EL (cell line): Measurements from ENCODE around the gene ARFRP1.

Experiments used
- DNase-seq: peaks from one replicate; pipeline ENCODE4 v3.0.0-alpha.2; 2016

The ARFRP1 gene, protein sequence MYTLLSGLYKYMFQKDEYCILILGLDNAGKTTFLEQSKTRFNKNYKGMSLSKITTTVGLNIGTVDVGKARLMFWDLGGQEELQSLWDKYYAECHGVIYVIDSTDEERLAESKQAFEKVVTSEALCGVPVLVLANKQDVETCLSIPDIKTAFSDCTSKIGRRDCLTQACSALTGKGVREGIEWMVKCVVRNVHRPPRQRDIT

DNA sequence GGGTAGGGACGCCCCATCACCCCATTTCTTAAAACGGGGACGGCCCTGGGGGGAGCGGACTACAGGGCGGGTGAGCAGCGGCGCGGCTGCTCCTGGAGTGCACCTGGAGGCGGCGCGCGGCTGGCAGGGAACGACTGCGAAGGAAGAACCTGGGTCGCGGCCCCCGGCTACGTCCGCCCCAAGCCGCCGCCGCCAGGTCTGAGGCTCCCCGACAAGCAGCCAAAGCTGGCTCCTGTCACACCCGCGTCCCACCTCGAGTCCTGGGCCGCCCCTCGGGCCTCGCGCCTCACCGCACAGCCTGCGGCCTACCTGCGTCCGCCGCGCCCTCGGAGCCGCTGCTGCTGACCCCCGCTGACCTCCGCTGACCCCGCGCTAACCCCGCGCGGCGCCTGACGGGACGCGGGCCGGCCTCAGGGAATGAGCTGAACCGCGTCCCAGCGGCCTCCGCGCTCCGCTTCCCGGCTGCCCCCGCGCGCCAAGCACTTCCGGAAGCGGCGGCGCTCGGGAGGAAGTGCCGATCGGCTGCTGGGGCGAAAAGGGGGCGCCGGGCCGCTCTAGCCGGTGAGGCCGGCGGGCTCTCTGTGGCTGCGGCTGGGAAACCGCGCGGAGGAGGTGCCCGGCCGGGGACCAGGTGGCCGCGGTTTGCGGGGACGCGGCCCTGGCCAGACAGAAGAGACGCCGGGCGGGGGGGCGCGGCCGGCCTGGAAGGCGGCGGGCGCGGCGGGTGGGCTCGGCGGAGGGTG is at the start of gene ARFRP1, which contains the start of gene ZGPAT:
Gene ARFRP1, minus strand, starts transcription at position 419 of the 743 bp plus-strand sequence. CDS start 885 bp downstream, outside the sequence.
Gene ZGPAT, plus strand, starts transcription at position 482 of the 743 bp plus-strand sequence. CDS start 542 bp downstream, outside the sequence.
- DNase-seq: peak; percentile 75

- no peak for DNase-seq
These were observed 48.8 kb upstream of the ARFRP1 start for GRCh38 chr20:63756648-63756991.

- no peak for DNase-seq
These were observed 48.3 kb upstream of the ARFRP1 start for GRCh38 chr20:63755933-63756647.

GRCh38 chr20:63754008-63754407 is 46.2 kb upstream of the ARFRP1 start:
- DNase-seq: no peak

- no peak for DNase-seq
These were observed 45.6 kb upstream of the ARFRP1 start for GRCh38 chr20:63753381-63753780.

DNA sequence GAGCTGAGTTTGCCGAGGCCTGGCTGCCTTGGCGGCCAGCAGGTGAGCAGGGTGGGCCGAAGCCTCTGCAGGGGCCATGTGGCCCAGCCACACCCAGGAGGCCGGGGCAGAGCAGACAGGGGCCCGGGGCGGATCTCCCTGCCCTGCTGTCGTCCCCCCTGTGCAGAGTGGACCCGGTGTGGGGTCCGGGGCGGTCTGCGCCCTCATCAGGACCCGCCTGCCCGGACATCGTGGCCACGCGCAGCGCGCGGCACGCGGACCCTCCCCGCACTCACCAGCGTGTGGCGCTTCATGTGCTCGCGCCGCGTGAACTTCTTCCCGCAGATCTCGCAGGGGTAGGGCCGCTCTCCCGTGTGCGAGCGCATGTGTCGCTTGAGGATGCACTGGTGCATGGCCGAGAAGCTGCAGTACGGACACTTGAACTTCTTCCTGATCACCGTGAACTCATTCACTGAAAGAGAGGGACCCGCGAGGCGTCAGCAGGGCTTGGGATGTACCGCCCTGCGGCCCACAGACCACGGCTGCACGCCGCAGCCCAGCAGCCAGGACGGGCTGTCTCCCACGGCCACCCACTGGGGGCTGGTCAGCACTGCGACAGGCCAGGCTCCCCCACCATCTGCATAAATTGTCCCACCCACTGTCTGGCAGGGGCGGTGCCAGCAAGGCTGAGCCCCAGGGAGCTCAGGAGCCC is 44.8 kb upstream of the ARFRP1 start:
- no peak for DNase-seq

- no peak for DNase-seq
These were observed 43.9 kb upstream of the ARFRP1 start for GRCh38 chr20:63751471-63752271.

DNA sequence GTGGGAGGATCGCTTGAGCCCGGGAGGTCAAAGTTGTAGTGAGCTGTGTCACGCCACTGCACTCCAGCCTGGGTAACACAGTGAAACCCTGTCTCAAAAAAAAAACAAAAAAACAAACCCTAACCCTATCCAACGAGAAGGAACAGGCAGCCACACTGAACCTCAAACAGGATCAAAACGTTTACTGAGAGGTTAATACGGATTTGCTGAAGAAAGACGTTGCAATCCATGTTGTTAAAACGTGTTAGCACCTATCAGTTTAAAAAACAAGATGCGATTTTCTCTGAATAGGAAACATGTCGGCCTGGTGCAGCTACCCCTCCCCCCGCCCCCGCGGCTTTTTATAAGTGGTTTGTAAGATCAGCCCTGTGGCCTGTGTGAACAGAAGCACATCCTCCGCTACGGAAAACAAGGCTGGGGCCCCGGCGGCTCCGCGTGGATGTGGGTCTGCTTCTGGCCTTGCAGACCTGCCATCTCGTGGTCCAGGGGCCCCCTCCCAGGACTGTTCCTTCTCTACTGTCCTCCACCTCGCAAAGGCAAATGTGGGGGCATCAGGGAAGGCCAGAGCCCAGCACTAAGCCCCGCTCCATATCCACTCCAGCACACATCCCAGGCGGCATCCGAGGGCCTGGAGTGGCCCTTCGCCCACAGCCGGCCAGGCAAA is 43.2 kb upstream of the ARFRP1 start:
- DNase-seq: no peak

DNA sequence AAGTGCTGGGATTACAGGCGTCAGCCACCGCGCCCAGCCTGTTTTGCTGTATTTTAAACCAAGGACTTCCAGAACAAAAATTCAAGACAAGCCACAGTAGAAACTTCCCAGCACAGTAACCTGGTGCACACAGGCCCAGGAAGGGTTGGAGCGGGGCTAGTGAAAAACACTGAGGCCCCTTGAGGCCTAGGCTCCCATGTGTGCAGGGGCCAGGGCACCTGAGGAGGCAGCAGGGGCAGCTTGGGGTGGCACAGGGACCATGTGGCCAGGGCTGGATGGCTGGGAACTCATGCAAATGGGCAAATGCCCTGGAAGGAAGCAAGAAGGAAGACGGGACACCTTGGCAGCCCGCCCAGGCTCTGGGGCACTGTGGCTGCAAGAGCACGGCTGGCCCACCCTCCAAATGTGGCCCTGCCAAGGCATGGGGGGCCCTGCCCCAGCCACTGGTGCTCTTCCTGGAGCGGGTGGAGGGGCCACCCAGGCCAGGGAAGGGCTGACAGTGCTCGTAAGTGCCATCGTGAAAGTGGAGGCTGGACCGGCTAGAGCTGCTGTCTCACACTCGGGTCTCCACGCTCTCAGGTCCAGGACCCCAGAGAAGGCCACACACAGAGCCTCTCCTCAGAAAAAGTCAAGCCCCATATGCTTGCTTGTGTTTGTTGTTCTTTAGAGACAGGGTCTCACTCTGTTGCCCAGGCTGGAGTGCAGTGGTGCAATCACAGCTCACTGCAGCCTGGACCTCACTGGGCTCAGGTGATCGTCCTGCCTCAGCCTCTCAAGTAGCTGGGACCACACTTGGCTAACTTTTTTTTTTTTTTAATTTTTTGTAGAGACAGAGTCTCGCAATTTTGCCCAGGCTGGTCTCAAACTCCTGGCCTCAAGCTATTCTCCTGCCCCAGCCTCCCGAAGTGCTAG is 42.1 kb upstream of the ARFRP1 start:
- DNase-seq: no peak

- no peak for DNase-seq
These were observed 41.1 kb upstream of the ARFRP1 start for GRCh38 chr20:63748934-63749270.

DNA sequence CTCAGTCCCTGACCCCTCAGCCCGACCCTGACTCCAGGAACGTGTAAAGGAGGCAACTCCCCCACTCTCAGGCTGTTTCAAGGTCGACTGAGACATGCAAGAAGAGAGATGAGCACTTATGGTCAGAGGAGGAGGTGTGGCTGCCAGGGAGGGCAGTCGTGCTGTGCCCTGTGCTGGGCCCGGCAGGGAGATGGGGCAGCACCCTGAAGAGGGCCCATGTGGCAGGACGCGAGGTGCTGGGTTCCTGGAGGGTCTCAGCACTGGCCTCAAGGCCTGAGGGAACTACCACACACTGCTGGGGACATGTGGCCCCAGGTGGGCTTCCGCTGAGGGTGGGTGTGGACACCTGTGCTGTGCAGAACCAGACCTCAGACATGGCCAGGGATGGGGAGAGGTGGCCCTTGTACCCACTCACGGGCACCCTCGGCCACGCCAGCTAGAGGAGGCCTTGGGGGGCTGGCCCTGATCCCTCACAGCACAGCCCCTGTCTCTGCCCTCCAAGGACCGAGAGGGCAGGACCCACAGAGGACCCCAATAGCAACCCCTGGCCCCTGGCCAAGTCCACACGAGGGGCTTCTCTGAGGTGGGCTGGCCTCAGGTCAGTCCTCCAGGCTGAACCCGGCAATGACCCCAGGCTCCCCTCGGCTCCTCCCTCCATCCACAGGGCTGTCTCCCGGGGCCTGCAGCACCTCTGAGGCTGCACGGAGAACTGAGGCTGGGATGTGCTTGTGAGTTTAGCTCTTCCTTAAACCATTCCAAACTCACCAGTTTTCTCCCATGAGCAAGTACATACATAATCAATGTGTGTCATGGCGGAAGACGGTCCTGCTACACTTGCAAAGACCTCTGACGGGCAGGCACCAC is 40.5 kb upstream of the ARFRP1 start:
- no peak for DNase-seq

DNA sequence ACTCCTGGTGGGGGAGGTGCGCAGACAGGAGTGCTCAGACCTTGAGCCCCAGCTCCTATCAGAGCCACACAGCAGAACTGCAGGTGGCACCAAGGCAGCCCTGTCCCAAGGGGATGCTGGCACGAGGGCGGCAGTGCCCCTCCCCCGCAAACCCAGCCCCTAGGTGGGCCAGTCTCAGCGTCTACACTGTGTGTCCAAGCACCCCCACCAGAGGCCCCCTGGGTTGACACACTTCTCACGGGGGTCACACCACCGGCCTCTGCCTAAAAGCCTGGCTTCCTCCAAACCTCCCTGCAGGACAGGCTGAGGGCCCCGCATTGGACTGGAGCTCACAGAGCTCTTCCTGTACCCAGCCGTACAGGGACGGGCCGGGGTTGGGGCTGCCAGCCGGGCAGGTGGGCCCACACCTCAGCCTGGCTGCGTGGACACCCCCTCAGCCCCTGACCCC is 39.9 kb upstream of the ARFRP1 start:
- no peak for DNase-seq

DNA sequence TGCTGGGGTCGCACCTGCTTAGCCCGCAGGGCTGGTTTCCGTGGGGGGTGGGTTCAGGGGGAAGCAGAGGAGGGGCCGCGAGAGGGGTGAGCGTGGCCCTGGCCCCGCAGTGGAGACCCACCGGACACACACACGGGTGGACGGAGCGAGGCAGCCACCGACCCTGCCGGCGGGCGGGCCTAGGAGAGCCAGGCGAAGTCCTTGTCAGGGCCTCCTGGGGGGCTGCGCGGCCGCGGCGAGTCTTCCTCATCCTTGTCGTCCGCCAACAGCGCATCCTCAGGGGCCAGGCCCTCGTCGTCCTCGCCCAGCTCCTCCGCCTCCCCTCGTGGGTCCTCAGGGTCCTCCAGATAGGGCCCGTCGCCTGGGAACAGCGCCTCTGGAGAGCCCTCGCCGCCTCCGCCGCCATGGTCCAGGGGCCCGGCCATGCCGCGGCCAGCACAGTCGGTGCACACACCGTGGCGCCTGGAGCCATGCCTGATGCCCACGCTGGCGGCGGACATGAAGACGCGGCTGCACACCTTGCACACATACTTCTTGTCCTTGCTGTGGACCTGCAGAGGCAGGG is 39.1 kb upstream of the ARFRP1 start:
- DNase-seq: no peak

DNA sequence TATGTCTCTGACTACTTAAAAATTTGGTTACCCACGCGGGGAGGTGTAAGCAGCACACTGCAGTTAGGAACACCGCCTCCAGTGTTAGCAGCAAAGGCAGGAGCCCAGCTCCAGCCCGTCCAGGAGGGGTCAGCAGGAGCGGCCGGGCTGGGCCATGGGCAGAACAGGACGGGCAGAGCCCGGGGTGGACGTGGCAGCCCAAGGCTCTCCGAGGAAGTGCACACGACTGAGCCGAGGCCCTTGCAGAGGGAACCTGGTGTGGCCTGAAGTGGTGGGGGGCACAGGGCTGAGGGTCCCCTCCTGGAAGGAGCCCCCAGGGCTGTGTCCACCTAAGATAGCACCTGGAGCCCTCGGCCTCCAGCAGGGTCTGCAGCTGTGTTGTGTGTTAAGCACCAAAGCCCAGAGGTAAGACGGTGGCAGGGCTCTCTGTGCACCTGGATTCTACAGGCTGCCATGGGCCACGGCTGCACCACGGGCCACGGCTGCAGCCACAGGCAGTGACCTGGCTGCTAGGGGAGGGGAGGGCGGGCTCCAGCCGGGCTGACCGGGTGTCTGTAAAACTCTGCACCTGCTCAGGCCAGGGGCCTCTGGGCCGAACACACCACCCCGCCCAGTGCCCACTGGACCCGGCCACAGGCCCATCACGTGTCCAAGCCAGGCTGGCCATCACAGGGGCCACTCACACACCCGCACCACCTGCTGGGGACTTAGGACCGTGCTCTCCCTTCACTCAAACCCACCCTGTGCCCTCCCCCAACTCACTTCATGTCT is 38.4 kb upstream of the ARFRP1 start:
- DNase-seq: no peak

GRCh38 chr20:63745424-63745805 is 37.6 kb upstream of the ARFRP1 start:
- no peak for DNase-seq

- DNase-seq: no peak
These were observed 37.0 kb upstream of the ARFRP1 start for GRCh38 chr20:63744574-63745423.

- no peak for DNase-seq
These were observed 36.4 kb upstream of the ARFRP1 start for GRCh38 chr20:63744158-63744557.
